CD8-positive, alpha-beta memory T cell (primary cell): ENCODE data around the gene PLCG1. TPM values are rescaled to one million over a fixed set of nuclear protein-coding genes. Genes with fewer than 3 reads are reported as not detected.
A peak's percentile ranks its signal among the peaks of the same experiment; 100 is the strongest.
"Not testable (repeated sequence)": the region's sequence is repeated elsewhere in the genome, so short reads cannot be mapped to it uniquely, and the experiment has no call there.

Experiments
- CTCF ChIA-PET: fragments of 350-600 bp; sonication (Branson Sonifier 250); formaldehyde crosslinking; loops from one replicate; lab custom pipeline; 2021; ENCODE audit warnings: antibody characterized with exemption; lab: Charles Lee
- POLR2A ChIA-PET: fragments of 350-600 bp; sonication (Branson Sonifier 250); formaldehyde crosslinking; loops from one replicate; lab custom pipeline; 2021; ENCODE audit warnings: antibody characterized with exemption; lab: Charles Lee
- DNase-seq, 5 donors: peaks; one replicate each; pipeline versions ENCODE4 v3.0.0 to v3.0.0-alpha.2; 2020 to 2022; ENCODE audit warnings: mixed read lengths in 1 of 5
- H3K27ac ChIP-seq: one replicate; pipeline ENCODE4 v1.7.0; 2013; ENCODE audit warnings: low read depth, mild to moderate bottlenecking, low read length, moderate library complexity
- H3K27me3 ChIP-seq: 2 replicates; pipeline ENCODE4 v1.7.0; 2013; ENCODE audit warnings: low read length, mild to moderate bottlenecking; ENCODE audit not compliant: insufficient read depth, poor library complexity, severe bottlenecking
- H3K36me3 ChIP-seq: 2 replicates; pipeline ENCODE4 v1.7.0; 2013; ENCODE audit warnings: mild to moderate bottlenecking, low read length, moderate library complexity; ENCODE audit not compliant: insufficient read depth
- H3K4me1 ChIP-seq: 2 replicates; pipeline ENCODE4 v1.7.0; 2013; ENCODE audit warnings: mild to moderate bottlenecking, low read length, moderate library complexity; ENCODE audit not compliant: insufficient read depth
- H3K4me3 ChIP-seq: 2 replicates; pipeline ENCODE4 v1.7.0; 2013; ENCODE audit warnings: mild to moderate bottlenecking, low read length
- H3K9me3 ChIP-seq: 2 replicates; pipeline ENCODE4 v1.7.0; 2013; ENCODE audit warnings: mild to moderate bottlenecking, low read length
- H3K27ac Mint-ChIP-seq, 8 donors: one replicate each; pipeline ENCODE4 v1.8.0; 2020 to 2021; ENCODE audit warnings: mixed read lengths in 8 of 8, mild to moderate bottlenecking in 6 of 8, inconsistent platforms in 3 of 8, moderate library complexity in 3 of 8
- H3K27me3 Mint-ChIP-seq, 2 donors: one replicate each; pipeline ENCODE4 v1.8.0; 2020 to 2021; ENCODE audit warnings: mixed read lengths in 2 of 2, mild to moderate bottlenecking in 1 of 2, moderate library complexity in 1 of 2
- H3K36me3 Mint-ChIP-seq, 3 donors: one replicate each; pipeline ENCODE4 v1.8.0; 2020 to 2021; ENCODE audit warnings: mixed read lengths in 3 of 3, inconsistent platforms in 1 of 3, mild to moderate bottlenecking in 1 of 3
- H3K4me1 Mint-ChIP-seq, 3 donors: one replicate each; pipeline ENCODE4 v1.8.0; 2020 to 2021; ENCODE audit warnings: mixed read lengths in 3 of 3, inconsistent platforms in 1 of 3, mild to moderate bottlenecking in 1 of 3
- H3K4me3 Mint-ChIP-seq, 7 donors: one replicate each; pipeline ENCODE4 v1.8.0; 2020 to 2021; ENCODE audit warnings: mixed read lengths in 7 of 7, mild to moderate bottlenecking in 6 of 7, moderate library complexity in 4 of 7, inconsistent platforms in 2 of 7
- H3K9me3 Mint-ChIP-seq, 5 donors: one replicate each; pipeline ENCODE4 v1.8.0; 2020 to 2022; ENCODE audit warnings: mixed read lengths in 5 of 5, mild to moderate bottlenecking in 3 of 5, moderate library complexity in 2 of 5, inconsistent platforms in 1 of 5
- polyA plus RNA-seq: library from polyadenylated mRNA; unstranded; fragments of 300-500 nt; fragmentation: Illumina TruSeq; gene quantifications from one replicate; pipeline ENCODE4 v1.2.3, GENCODE V29; 2021
- total RNA-seq, 2 experiments: library from RNA; stranded (reverse); gene quantifications; one replicate each; pipeline ENCODE4 v1.2.3, GENCODE V29; 2021

The PLCG1 gene
- total and polyA plus RNA-seq, 3 experiments from 2014 or later = 73.5 to 108 (median 104) TPM

DNA sequence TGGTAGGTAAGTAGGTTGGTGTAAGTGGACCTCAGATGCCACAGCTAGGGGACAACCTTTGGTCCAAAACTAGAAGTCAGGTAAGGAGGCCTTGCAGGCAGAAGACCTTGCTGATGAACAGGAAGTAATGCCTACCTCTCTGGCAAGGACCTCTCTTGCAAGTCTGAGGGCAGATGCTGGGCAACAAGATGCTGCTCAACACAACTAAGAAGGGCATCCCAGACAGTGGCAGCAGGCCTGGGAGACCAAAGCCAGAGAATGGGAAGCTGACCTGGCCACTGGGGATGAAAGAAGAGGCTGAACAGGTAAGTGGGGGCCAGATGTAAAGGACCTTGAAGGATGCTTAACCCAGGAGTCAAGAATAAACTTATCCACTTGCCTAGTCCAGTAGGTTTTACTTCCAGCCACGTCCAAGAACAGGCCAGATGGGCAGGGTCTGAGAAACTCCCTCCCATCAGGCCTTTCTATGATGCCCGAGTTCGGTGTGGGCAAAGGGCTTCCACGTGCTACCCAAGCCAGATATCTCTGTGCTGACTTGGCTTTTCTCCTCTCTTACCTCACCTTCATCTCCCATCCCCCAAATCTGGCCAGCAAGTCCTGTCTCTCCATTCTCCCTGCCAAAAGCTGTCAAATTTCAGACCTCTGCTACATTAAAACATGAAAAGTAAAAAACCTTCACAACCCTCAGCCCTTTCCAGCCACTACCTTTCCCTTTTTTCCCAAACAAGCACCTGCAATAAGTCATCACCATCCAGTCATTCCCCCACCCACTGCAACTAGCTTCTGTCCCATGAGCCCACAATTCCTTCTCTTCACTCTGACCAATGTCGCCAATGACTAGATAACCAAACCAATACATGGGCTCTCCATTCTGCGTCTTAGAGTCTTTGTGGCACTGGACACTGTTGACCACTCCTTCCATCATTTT is 11.5 kb upstream of the PLCG1 start:
- Mint-ChIP-seq H3K9me3 (no peaks in the 10 kb centered on the region), H3K4me3 (no peak overlapping the region), H3K36me3 (peaks cover 0 to 59% (median 23%) of the 10 kb centered on the region in 3 donors), H3K27me3 (no peaks in the 10 kb centered on the region), H3K4me1 (peaks cover 0 to 9% (median 7%) of the 10 kb centered on the region in 3 donors), H3K27ac (peak overlapping the region; percentile 1 to 59 (median 40))
- Histone ChIP-seq H3K4me1 (no peaks in the 10 kb centered on the region), H3K36me3 (peaks cover 19% of the 10 kb centered on the region), H3K4me3 (no peak overlapping the region), H3K9me3 (no peaks in the 10 kb centered on the region), H3K27ac (no peak overlapping the region), H3K27me3 (no peaks in the 10 kb centered on the region)
- ChIA-PET POLR2A (no interaction called here), CTCF (interaction anchor here (1.1 to 2.6 kb wide), 3 partner anchors 9 to 215 kb away, joined by 3 to 12 read pairs (median 4); partner anchors contain the start of gene LPIN3)
- DNase-seq = no peak

DNA sequence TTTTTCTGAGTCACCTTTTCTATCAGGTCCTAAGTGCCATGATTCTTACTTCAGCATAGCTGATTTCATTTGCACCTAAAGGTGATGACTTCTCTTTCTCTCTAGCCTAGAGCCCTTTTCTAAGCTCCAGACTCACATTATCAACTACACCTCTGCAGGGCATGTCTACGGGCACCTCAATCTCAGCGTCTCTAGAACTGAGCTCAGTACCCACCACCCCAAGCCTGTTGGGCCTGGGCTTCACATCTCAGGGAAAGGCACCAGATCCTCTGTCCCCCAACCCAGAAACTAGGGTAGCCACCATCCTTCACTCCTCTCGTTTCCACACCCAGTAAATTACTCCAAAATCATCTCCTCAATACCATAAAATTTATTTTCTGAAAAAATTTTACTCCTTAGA is 10.6 kb upstream of the PLCG1 start:
- ChIA-PET CTCF (interaction anchor here (2.6 kb wide), 1 partner anchor 8 kb away, joined by 12 read pairs; no protein-coding TSS in a partner anchor), POLR2A (no interaction called here)
- Mint-ChIP-seq H3K27me3 (no peaks in the 10 kb centered on the region), H3K9me3 (no peaks in the 10 kb centered on the region), H3K4me3 (no peak overlapping the region), H3K4me1 (peaks cover 0 to under 1% (median 0%) of the 10 kb centered on the region in 3 donors), H3K27ac (peak overlapping the region in 4 of 8 donors; percentile 1 to 72 (median 36)), H3K36me3 (peaks cover 2 to 49% (median 22%) of the 10 kb centered on the region in 3 donors)
- Histone ChIP-seq H3K4me3 (no peak overlapping the region), H3K27ac (no peak overlapping the region), H3K27me3 (no peaks in the 10 kb centered on the region), H3K4me1 (no peaks in the 10 kb centered on the region), H3K36me3 (peaks cover 13% of the 10 kb centered on the region), H3K9me3 (no peaks in the 10 kb centered on the region)
- DNase-seq = no peak

DNA sequence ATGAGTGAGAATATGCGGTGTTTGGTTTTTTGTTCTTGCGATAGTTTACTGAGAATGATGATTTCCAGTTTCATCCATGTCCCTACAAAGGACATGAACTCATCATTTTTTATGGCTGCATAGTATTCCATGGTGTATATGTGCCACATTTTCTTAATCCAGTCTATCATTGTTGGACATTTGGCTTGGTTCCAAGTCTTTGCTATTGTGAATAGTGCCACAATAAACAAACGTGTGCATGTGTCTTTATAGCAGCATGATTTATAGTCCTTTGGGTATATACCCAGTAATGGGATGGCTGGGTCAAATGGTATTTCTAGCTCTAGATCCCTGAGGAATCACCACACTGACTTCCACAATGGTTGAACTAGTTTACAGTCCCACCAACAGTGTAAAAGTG is 9.0 kb upstream of the PLCG1 start:
- DNase-seq, H3K36me3 ChIP-seq, CTCF ChIA-PET, H3K4me3 ChIP-seq, H3K4me3 Mint-ChIP-seq, H3K9me3 Mint-ChIP-seq, H3K27me3 ChIP-seq, H3K27ac ChIP-seq, H3K9me3 ChIP-seq, H3K27me3 Mint-ChIP-seq, POLR2A ChIA-PET, H3K4me1 ChIP-seq, H3K4me1 Mint-ChIP-seq, H3K27ac Mint-ChIP-seq: not testable (repeated sequence)
- peaks cover 4 to 37% (median 18%) of the 10 kb centered on the region in 3 donors for H3K36me3 Mint-ChIP-seq

DNA sequence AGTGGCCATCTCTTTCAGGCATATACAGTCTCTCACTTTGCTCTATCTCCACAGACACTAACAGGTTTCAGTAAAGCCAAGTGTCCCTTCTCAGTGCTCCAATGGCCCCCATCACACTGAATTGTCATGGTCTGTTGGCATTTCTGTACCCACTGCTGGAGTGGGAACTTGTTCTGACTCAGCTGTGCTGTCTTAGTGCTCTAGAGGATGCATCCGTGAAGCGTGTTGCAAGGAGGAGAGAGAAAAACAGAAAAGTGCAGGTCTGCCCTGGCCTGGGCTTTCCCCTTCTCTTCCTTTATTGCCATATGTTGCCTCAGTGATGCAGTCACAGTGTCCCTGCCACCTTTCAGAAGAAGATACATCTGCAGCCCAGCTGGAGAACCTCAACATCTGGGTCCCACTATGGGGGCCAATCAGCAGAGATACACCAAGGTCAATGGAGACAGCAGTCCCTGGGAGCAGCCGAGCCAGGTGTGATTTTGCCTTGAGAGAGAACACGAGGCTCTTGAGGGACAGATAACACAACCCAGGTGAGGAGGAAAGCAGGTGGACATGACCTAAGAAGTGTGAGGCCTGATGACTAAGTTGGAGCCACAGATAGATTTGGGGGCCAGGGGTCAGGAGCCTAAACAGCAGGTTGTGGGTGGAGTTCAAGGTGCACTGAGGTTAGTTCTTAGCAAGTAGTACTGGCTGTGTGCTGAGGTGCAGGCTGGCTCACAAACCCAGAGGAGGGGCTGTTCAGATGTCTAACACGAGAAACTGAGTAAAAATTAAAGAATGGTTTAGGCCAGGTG is 5.6 kb upstream of the PLCG1 start:
- no peaks in the 10 kb centered on the region for H3K9me3 Mint-ChIP-seq
- H3K27ac ChIP-seq = no peak overlapping the region
- peaks cover 30% of the 10 kb centered on the region for H3K4me1 ChIP-seq
- no peaks in the 10 kb centered on the region for H3K9me3 ChIP-seq
- H3K4me3 Mint-ChIP-seq = peak overlapping the region in 1 of 7 donors; percentile 61
- peaks cover 4 to 14% (median 5%) of the 10 kb centered on the region in 3 donors for H3K36me3 Mint-ChIP-seq
- no peaks in the 10 kb centered on the region for H3K36me3 ChIP-seq
- H3K27me3 Mint-ChIP-seq = peaks cover 0 to 2% of the 10 kb centered on the region in 2 donors
- ChIA-PET CTCF (interaction anchor here (0.9 to 5.1 kb wide), 3 partner anchors 57 to 207 kb away, joined by 3 to 82 read pairs (median 3); partner anchors contain the start of gene LPIN3), POLR2A (no interaction called here)
- peaks cover 24 to 32% (median 28%) of the 10 kb centered on the region in 3 donors for H3K4me1 Mint-ChIP-seq
- no peak overlapping the region for H3K4me3 ChIP-seq
- peak overlapping the region in 3 of 8 donors; percentile 15 to 64 (median 50) for H3K27ac Mint-ChIP-seq
- no peaks in the 10 kb centered on the region for H3K27me3 ChIP-seq
- no peak for DNase-seq

DNA sequence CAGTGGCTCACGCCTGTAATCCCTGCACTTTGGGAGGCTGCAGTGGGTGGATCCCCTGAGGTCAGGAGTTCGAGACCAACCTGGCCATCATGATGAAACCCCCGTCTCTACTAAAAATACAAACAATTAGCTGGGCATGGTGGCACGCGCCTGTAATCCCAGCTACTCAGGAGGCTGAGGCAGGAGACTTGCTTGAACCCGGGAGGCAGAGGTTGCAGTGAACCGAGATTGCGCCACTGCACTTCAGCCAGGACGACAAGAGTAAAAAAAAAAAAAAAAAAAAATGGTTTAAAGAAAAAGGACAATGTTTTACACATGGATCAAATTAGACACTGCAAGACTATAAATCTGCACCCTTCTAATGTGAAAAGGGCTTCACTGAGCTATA is 5.0 kb upstream of the PLCG1 start:
- POLR2A ChIA-PET = interaction anchor here (0.6 kb wide), 1 partner anchor 23 kb away, joined by 4 read pairs; no protein-coding TSS in a partner anchor
- not testable (repeated sequence) for H3K36me3 ChIP-seq
- H3K36me3 Mint-ChIP-seq = peaks cover 4 to 11% (median 5%) of the 10 kb centered on the region in 3 donors

GRCh38 chr20:41133709-41134361 is 3.5 kb upstream of the PLCG1 start:
- Mint-ChIP-seq H3K27ac (peak overlapping the region in 6 of 8 donors; percentile 26 to 80 (median 68)), H3K4me1 (peaks cover 27 to 35% (median 31%) of the 10 kb centered on the region in 3 donors), H3K9me3 (no peaks in the 10 kb centered on the region), H3K4me3 (peak overlapping the region in 1 of 7 donors; percentile 65), H3K27me3 (peaks cover 0 to 2% of the 10 kb centered on the region in 2 donors), H3K36me3 (peaks cover 4 to 16% (median 5%) of the 10 kb centered on the region in 3 donors)
- DNase-seq = peak in 2 of 5 donors; percentile 26 to 56
- CTCF ChIA-PET = interaction anchor here (0.8 to 7.5 kb wide), 13 partner anchors 8 to 205 kb away, joined by 3 to 193 read pairs (median 12); partner anchors contain the start of gene LPIN3
- Histone ChIP-seq H3K27me3 (no peaks in the 10 kb centered on the region), H3K4me1 (peaks cover 31% of the 10 kb centered on the region), H3K27ac (no peak overlapping the region), H3K4me3 (no peak overlapping the region), H3K9me3 (no peaks in the 10 kb centered on the region), H3K36me3 (no peaks in the 10 kb centered on the region)
- POLR2A ChIA-PET = interaction anchor here (1.8 kb wide), 1 partner anchor 22 kb away, joined by 5 read pairs; no protein-coding TSS in a partner anchor

More for the DNA sequence above, 5.0 kb upstream of the PLCG1 start:
- H3K4me3 ChIP-seq, H3K4me3 Mint-ChIP-seq, H3K27me3 Mint-ChIP-seq, DNase-seq, H3K9me3 Mint-ChIP-seq, H3K9me3 ChIP-seq, H3K27me3 ChIP-seq, H3K27ac ChIP-seq: not testable (repeated sequence)
- Mint-ChIP-seq H3K27ac (peak overlapping the region in 1 of 8 donors; percentile 56), H3K4me1 (peaks cover 24 to 32% (median 28%) of the 10 kb centered on the region in 3 donors)
- CTCF ChIA-PET = interaction anchor here (0.7 to 7.5 kb wide), 4 partner anchors 24 to 207 kb away, joined by 3 to 193 read pairs (median 43); partner anchors contain the start of gene LPIN3
- H3K4me1 ChIP-seq = peaks cover 30% of the 10 kb centered on the region
